Measurements from ENCODE around the gene TSG101.

DNA sequence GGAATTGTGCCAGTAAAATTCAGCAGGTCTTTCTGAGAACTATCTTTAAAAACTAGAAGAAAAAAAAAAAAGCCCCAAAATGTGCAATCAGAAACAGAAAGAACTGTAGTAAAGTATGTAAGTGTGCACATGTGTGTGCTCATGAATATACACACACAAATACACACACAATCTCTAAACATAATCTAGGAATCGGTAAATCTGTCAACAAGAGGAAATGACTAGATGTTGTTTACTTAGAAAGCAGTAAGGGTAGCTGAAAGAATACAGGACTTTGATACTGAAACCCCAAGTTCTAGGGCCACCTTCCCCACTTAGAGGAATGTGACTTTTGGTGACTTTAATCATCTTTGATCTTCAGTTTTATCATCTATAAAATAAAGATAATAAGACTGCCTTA, 48.6 kb upstream of the TSG101 start:
- TF ChIP-seq, protein P1, sequence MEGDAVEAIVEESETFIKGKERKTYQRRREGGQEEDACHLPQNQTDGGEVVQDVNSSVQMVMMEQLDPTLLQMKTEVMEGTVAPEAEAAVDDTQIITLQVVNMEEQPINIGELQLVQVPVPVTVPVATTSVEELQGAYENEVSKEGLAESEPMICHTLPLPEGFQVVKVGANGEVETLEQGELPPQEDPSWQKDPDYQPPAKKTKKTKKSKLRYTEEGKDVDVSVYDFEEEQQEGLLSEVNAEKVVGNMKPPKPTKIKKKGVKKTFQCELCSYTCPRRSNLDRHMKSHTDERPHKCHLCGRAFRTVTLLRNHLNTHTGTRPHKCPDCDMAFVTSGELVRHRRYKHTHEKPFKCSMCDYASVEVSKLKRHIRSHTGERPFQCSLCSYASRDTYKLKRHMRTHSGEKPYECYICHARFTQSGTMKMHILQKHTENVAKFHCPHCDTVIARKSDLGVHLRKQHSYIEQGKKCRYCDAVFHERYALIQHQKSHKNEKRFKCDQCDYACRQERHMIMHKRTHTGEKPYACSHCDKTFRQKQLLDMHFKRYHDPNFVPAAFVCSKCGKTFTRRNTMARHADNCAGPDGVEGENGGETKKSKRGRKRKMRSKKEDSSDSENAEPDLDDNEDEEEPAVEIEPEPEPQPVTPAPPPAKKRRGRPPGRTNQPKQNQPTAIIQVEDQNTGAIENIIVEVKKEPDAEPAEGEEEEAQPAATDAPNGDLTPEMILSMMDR (IDR thresholded peaks at IDR 0.05) = no peak
- no peak for TF ChIP-seq POLR2AphosphoS5 (IDR thresholded peaks at IDR 0.05; ENCODE audit: insufficient read depth in 1 of 2, low read depth in 1 of 2)
